AG09319 (cell line): ENCODE results near the gene RAB5B.
"Not testable (repeated sequence)": the region's sequence is repeated elsewhere in the genome, so short reads cannot be mapped to it uniquely, and the experiment has no call there.

Experiments
- DNase-seq: peaks from one replicate; pipeline ENCODE4 v3.0.0-alpha.2; 2010; ENCODE audit warnings: low read depth; ENCODE audit errors: extremely low read depth
- CTCF ChIP-seq: IDR thresholded peaks from 2 replicates; pipeline ENCODE4 v1.5.1; 2011; ENCODE audit warnings: low read depth, mild to moderate bottlenecking, inconsistent platforms, low read length, moderate library complexity

Gene RAB5B

GRCh38 chr12:56001487-56002100 is 27.7 kb downstream of the RAB5B start:
- TF ChIP-seq CTCF = no peak
- DNase-seq = no peak

- DNase-seq = not testable (repeated sequence)
Measured at GRCh38 chr12:56003376-56003775, 29.5 kb downstream of the RAB5B start.

- no peak for DNase-seq
- no peak for TF ChIP-seq CTCF
Measured at GRCh38 chr12:56004211-56004610, 30.3 kb downstream of the RAB5B start.

GRCh38 chr12:56007564-56008559 is 34.0 kb downstream of the RAB5B start:
- TF ChIP-seq CTCF = no peak
- DNase-seq = no peak

GRCh38 chr12:56010111-56010570 is 36.3 kb downstream of the RAB5B start:
- no peak for DNase-seq
- TF ChIP-seq CTCF = no peak

GRCh38 chr12:56011509-56012090 is 37.7 kb downstream of the RAB5B start:
- DNase-seq = no peak
- TF ChIP-seq CTCF = no peak

GRCh38 chr12:56013482-56013881 is 39.6 kb downstream of the RAB5B start:
- TF ChIP-seq CTCF = no peak
- DNase-seq = no peak
